Adrenal gland (tissue), 12 donors: ENCODE results near the gene DENND2A. TPM values are rescaled to one million over a fixed set of nuclear protein-coding genes. Genes with fewer than 3 reads are reported as not detected.
"Not testable (repeated sequence)": the region's sequence is repeated elsewhere in the genome, so short reads cannot be mapped to it uniquely, and the experiment has no call there.

Experiments
- DNase-seq, 7 donors: peaks; one replicate each; pipeline ENCODE4 v3.0.0-alpha.2; 2019 to 2020
- H3K27ac ChIP-seq, 5 donors: fragments of 200-600 bp; sonication (generic) in 4 of 5; 1 replicate in 3 of 5; 2 replicates in 2 of 5; pipeline versions ENCODE4 v1.5.1 to v1.8.0; 2016 to 2020; ENCODE audit warnings: mild to moderate bottlenecking in 1 of 5
- H3K27me3 ChIP-seq: fragments of 200-600 bp; 2 replicates; pipeline ENCODE4 v1.8.0; 2021
- H3K36me3 ChIP-seq, 2 donors: fragments of 200-600 bp; replicated peaks in 1 of 2; 1 replicate in 1 of 2; 2 replicates in 1 of 2; pipeline versions ENCODE4 v1.5.1 to v1.8.0; 2018 to 2022
- H3K4me1 ChIP-seq, 2 donors: fragments of 200-600 bp; replicated peaks in 1 of 2; 1 replicate in 1 of 2; 2 replicates in 1 of 2; pipeline versions ENCODE4 v1.5.1 to v1.8.0; 2018 to 2021
- H3K4me3 ChIP-seq, 4 donors: fragments of 200-600 bp; sonication (generic) in 3 of 4; one replicate each; pipeline ENCODE4 v1.5.1; 2016 to 2018
- H3K9me3 ChIP-seq, 3 donors: fragments of 200-600 bp; sonication (generic) in 1 of 3; replicated peaks in 1 of 3; 1 replicate in 2 of 3; 2 replicates in 1 of 3; pipeline versions ENCODE4 v1.5.1 to v1.8.0; 2016 to 2021
- POLR2A ChIP-seq, 2 donors: fragments of 450-650 bp; IDR thresholded peaks; one replicate each; pipeline ENCODE4 v1.6.1; 2017; ENCODE audit warnings: antibody characterized with exemption in 2 of 2, mild to moderate bottlenecking in 2 of 2, moderate library complexity in 1 of 2
- WGBS, 4 donors: extraction: QIAGEN DNeasy Blood & Tissue Kit in 2 of 4; methylation state at CpG; one replicate each; pipeline versions ENCODE4 v1.1.5 to v1.1.7; 2013 to 2017; 5-methylcytosine and 5-hydroxymethylcytosine counted together
- intact Hi-C, 2 donors: fragments of 100-400 bp; cut with DNase I; formaldehyde crosslinking; loops; one replicate each; pipeline versions ENCODE4 v1.14.1 to v1.15.0; 2022 to 2023
- polyA plus RNA-seq, 3 donors: library from polyadenylated mRNA; stranded (reverse); fragments of 200-250 nt in 2 of 3; fragments of 350-450 nt in 1 of 3; fragmentation: Illumina TruSeq in 1 of 3; extraction: RNeasy Lipid Tissue Mini Kit (QIAGEN cat#74804) in 1 of 3; gene quantifications; one replicate each; pipeline ENCODE4 v1.2.3, GENCODE V29; 2013 to 2014
- total RNA-seq, 9 donors: library from RNA; depleted of rRNA in 4 of 9; stranded (reverse); fragments of >200 nt in 4 of 9; fragments of 120-200 nt in 1 of 9; fragmentation: NEBNext Ultra II Directional in 1 of 9; extraction: Animal tissue kit (Norgen Biotek cat#: 25700) in 1 of 9; gene quantifications; one replicate each; pipeline versions ENCODE4 v1.1.0 to v1.2.4, GENCODE V29; 2013 to 2023
- TF ChIP-seq, protein P1 (sequence below), 6 experiments: fragments of 450-650 bp in 4 of 6; fragments of 200-600 bp in 2 of 6; sonication (generic) in 1 of 6; IDR thresholded peaks; 1 replicate in 5 of 6; 2 replicates in 1 of 6; pipeline versions ENCODE4 v1.5.1 to v1.8.0; 2016 to 2021; ENCODE audit warnings: antibody characterized with exemption in 6 of 6, mild to moderate bottlenecking in 2 of 6, moderate library complexity in 1 of 6
- donor health status: healthy with polysubstance abuse.
- donor health status: Bipolar disorder and iron deficiency.
- donor health status: DM: yes; HTN: yes; CAD: no.
- donor health status: DM: no; HTN: no; CAD: no.
- donor health status: DM: no; HTN: no; CAD: no.
- donor health status: DM: yes; HTN: yes; CAD: no.

DENND2A gene
- total and polyA plus RNA-seq, 12 donors = 3.0 to 10.9 (median 5.8) TPM

- H3K27me3 ChIP-seq = no peaks in the 10 kb centered on the region
- intact Hi-C loops = no loop called here
- peak overlapping the region in 2 of 5 donors; percentile 7 to 30 for H3K27ac ChIP-seq
- no peak overlapping the region for H3K4me3 ChIP-seq
- TF ChIP-seq, protein P1, sequence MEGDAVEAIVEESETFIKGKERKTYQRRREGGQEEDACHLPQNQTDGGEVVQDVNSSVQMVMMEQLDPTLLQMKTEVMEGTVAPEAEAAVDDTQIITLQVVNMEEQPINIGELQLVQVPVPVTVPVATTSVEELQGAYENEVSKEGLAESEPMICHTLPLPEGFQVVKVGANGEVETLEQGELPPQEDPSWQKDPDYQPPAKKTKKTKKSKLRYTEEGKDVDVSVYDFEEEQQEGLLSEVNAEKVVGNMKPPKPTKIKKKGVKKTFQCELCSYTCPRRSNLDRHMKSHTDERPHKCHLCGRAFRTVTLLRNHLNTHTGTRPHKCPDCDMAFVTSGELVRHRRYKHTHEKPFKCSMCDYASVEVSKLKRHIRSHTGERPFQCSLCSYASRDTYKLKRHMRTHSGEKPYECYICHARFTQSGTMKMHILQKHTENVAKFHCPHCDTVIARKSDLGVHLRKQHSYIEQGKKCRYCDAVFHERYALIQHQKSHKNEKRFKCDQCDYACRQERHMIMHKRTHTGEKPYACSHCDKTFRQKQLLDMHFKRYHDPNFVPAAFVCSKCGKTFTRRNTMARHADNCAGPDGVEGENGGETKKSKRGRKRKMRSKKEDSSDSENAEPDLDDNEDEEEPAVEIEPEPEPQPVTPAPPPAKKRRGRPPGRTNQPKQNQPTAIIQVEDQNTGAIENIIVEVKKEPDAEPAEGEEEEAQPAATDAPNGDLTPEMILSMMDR (IDR thresholded peaks at IDR 0.05) = no peak
- TF ChIP-seq POLR2A (IDR thresholded peaks at IDR 0.05) = no peak
- H3K36me3 ChIP-seq = no peaks in the 10 kb centered on the region
- DNase-seq = no peak
- 68 to 87% (median 80%) methylated on average over 7 of the region's 7 CpGs for WGBS, 4 donors
- H3K9me3 ChIP-seq = no peaks in the 10 kb centered on the region
- peaks cover 0 to 8% of the 10 kb centered on the region in 2 donors for H3K4me1 ChIP-seq
These were observed 9.0 kb downstream of the DENND2A start for GRCh38 chr7:140631602-140632001.

GRCh38 chr7:140631021-140631420 is 9.6 kb downstream of the DENND2A start:
- no peak overlapping the region for H3K4me3 ChIP-seq
- TF ChIP-seq POLR2A (IDR thresholded peaks at IDR 0.05) = no peak
- TF ChIP-seq, protein P1 (IDR thresholded peaks at IDR 0.05) = no peak
- no peak for DNase-seq
- intact Hi-C loops = no loop called here
- WGBS, 4 donors = 61 to 63% (median 63%) methylated on average over 6 of the region's 6 CpGs
- H3K36me3 ChIP-seq = no peaks in the 10 kb centered on the region
- H3K27ac ChIP-seq = peak overlapping the region in 2 of 5 donors; percentile 30 to 34
- no peaks in the 10 kb centered on the region for H3K27me3 ChIP-seq
- peaks cover 0 to 8% of the 10 kb centered on the region in 2 donors for H3K4me1 ChIP-seq
- no peaks in the 10 kb centered on the region for H3K9me3 ChIP-seq

DNA sequence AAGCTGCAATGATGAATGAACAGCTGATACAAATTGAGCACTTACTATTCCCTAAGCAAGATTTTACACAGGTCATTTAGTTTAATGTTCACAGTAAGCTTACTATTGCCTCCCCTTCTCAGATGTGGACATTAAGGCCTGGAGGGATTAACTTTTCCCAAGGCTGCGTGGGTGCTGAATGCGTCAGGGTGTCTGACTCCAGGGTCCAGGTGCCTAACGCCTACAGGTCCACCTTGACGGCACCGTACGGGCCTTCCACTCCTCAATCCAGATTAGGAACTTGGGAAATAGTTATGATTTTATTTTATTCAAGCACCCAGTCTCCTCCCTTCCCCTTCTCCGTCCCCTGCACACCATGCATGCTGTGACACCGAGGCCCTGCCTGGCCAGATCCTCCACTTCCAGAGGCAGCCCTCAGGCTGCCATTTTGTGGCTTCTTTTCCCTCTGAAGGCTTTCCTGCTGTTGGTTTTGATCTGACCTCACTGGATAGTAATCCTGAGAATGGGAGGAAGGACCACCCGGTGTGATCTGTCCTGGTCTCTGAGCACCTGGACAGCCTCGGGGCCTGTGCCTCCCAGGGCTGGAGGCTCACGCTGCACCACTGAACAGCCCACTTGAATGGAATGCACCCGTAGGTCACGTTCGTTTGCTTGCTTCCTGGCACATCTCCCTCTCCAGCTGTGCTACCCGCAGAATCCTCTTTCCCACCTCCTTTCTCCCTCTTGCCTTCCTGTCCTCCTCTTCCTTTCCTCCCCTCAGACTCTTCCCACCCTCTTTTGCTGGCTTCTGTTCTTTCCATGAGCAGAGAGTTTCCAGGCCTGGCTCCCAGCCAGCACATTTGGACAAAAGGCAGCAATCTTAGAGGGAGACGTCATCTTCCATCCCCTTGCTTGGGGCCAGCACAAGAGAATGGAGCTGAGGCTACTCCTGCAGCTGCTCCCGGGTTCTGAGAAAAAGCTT is 14.4 kb downstream of the DENND2A start:
- no peaks in the 10 kb centered on the region for H3K36me3 ChIP-seq
- H3K27ac ChIP-seq = peak overlapping the region in 3 of 5 donors; percentile 43 to 83 (median 66)
- intact Hi-C loops = no loop called here
- no peaks in the 10 kb centered on the region for H3K9me3 ChIP-seq
- DNase-seq = peak; percentile 59 to 89 (median 72)
- 63 to 71% (median 69%) methylated on average over 17 of the region's 17 CpGs for WGBS, 4 donors
- H3K4me3 ChIP-seq = no peak overlapping the region
- H3K4me1 ChIP-seq = peaks cover 0 to 4% of the 10 kb centered on the region in 2 donors
- no peaks in the 10 kb centered on the region for H3K27me3 ChIP-seq
- TF ChIP-seq, protein P1 (IDR thresholded peaks at IDR 0.05) = no peak
- TF ChIP-seq POLR2A (IDR thresholded peaks at IDR 0.05) = no peak

- H3K9me3 ChIP-seq, intact Hi-C loops, H3K27me3 ChIP-seq, DNase-seq, H3K4me3 ChIP-seq, H3K36me3 ChIP-seq, H3K4me1 ChIP-seq: not testable (repeated sequence)
- 91 to 94% (median 92%) methylated on average over 10 of the region's 10 CpGs for WGBS, 4 donors
- H3K27ac ChIP-seq = peak overlapping the region in 2 of 5 donors; percentile 15 to 83
These were observed 15.4 kb downstream of the DENND2A start for GRCh38 chr7:140625192-140625558.
